OCI-LY7 (cell line): Measurements from ENCODE around the gene CDHR1.

Experiments used
- EZH2phosphoT487 ChIP-seq: fragments of 200-600 bp; sonication (generic); IDR thresholded peaks from 2 replicates; pipeline ENCODE4 v1.6.1; 2018; ENCODE audit warnings: low read depth, borderline replicate concordance, mild to moderate bottlenecking, mixed run types, antibody characterized with exemption, low read length, moderate library complexity, mixed read lengths
- TF ChIP-seq, protein P1 (sequence below): fragments of 200-600 bp; sonication (generic); conservative IDR thresholded peaks from 2 replicates; pipeline ENCODE4 v1.5.1; 2014; ENCODE audit warnings: mild to moderate bottlenecking, antibody characterized with exemption, low read length, moderate library complexity, mixed read lengths

GRCh38 chr10:84258034-84258695, 63.8 kb downstream of the CDHR1 start:
- TF ChIP-seq, protein P1, sequence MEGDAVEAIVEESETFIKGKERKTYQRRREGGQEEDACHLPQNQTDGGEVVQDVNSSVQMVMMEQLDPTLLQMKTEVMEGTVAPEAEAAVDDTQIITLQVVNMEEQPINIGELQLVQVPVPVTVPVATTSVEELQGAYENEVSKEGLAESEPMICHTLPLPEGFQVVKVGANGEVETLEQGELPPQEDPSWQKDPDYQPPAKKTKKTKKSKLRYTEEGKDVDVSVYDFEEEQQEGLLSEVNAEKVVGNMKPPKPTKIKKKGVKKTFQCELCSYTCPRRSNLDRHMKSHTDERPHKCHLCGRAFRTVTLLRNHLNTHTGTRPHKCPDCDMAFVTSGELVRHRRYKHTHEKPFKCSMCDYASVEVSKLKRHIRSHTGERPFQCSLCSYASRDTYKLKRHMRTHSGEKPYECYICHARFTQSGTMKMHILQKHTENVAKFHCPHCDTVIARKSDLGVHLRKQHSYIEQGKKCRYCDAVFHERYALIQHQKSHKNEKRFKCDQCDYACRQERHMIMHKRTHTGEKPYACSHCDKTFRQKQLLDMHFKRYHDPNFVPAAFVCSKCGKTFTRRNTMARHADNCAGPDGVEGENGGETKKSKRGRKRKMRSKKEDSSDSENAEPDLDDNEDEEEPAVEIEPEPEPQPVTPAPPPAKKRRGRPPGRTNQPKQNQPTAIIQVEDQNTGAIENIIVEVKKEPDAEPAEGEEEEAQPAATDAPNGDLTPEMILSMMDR: no peak
- no peak for TF ChIP-seq EZH2phosphoT487
